ENCODE results near the gene FXYD5.
A peak's percentile ranks its signal among the peaks of the same experiment; 100 is the strongest.

The FXYD5 gene

GRCh38 chr19:35214766-35215422 lies 60.4 kb downstream of the FXYD5 start:
- no peak for TF ChIP-seq POLR2AphosphoS5 (IDR thresholded peaks at IDR 0.05; ENCODE audit: low read depth)
- TF ChIP-seq CTCF (IDR thresholded peaks at IDR 0.05; ENCODE audit: insufficient read depth, low read length), result no peak
- no peak for TF ChIP-seq SPI1 (IDR thresholded peaks at IDR 0.05; ENCODE audit: borderline replicate concordance, low read depth)
- no peak for TF ChIP-seq GABPA (IDR thresholded peaks at IDR 0.05; ENCODE audit: low read depth)
- TF ChIP-seq REST (IDR thresholded peaks at IDR 0.05; ENCODE audit: insufficient replicate concordance, low read depth), result no peak
- Histone ChIP-seq H3K27me3 (ENCODE audit: insufficient read depth, poor library complexity, severe bottlenecking) (no peaks in the 10 kb centered on the region), H3K27ac (replicated peaks) (no peak overlapping the region), H3K4me3 (replicated peaks; ENCODE audit: insufficient read depth, low read length) (no peak overlapping the region)
- no peak for DNase-seq (ENCODE audit: low read depth in 1 of 2, low spot score in 1 of 2)

- Histone ChIP-seq H3K27me3 (ENCODE audit: insufficient read depth, poor library complexity, severe bottlenecking) (no peaks in the 10 kb centered on the region), H3K27ac (replicated peaks) (no peak overlapping the region), H3K4me3 (replicated peaks; ENCODE audit: insufficient read depth, low read length) (no peak overlapping the region)
- no peak for DNase-seq (ENCODE audit: low read depth in 1 of 2, low spot score in 1 of 2)
- TF ChIP-seq GABPA (IDR thresholded peaks at IDR 0.05; ENCODE audit: low read depth) (no peak), POLR2AphosphoS5 (IDR thresholded peaks at IDR 0.05; ENCODE audit: low read depth) (no peak), CTCF (IDR thresholded peaks at IDR 0.05; ENCODE audit: insufficient read depth, low read length) (no peak), SPI1 (IDR thresholded peaks at IDR 0.05; ENCODE audit: borderline replicate concordance, low read depth) (no peak), REST (IDR thresholded peaks at IDR 0.05; ENCODE audit: insufficient replicate concordance, low read depth) (no peak)
Observed at GRCh38 chr19:35216016-35216832, 61.7 kb downstream of the FXYD5 start.

- Histone ChIP-seq H3K27me3 (ENCODE audit: insufficient read depth, poor library complexity, severe bottlenecking) (no peaks in the 10 kb centered on the region), H3K4me3 (replicated peaks; ENCODE audit: insufficient read depth, low read length) (no peak overlapping the region), H3K27ac (replicated peaks) (no peak overlapping the region)
- TF ChIP-seq REST (IDR thresholded peaks at IDR 0.05; ENCODE audit: insufficient replicate concordance, low read depth), result no peak
- TF ChIP-seq SPI1 (IDR thresholded peaks at IDR 0.05; ENCODE audit: borderline replicate concordance, low read depth), result peak; percentile 6; the same call in 1 of the 2 replicates
- DNase-seq (ENCODE audit: low read depth in 1 of 2, low spot score in 1 of 2), result peak in 1 of 2 experiments; percentile 18
Observed at GRCh38 chr19:35216833-35217648, 62.5 kb downstream of the FXYD5 start.
